Esophagus squamous epithelium (tissue), 5 donors: Measurements from ENCODE around the gene DAND5. TPM values are rescaled to one million over a fixed set of nuclear protein-coding genes. Genes with fewer than 3 reads are reported as not detected.
A peak's percentile ranks its signal among the peaks of the same experiment; 100 is the strongest.

Experiments used
- DNase-seq: peaks from one replicate; lab custom pipeline; 2025; lab: John Stamatoyannopoulos, UW
- H3K27ac ChIP-seq, 4 donors: fragments of 200-600 bp; sonication (generic); one replicate each; pipeline ENCODE4 v1.5.1; 2016 to 2019; ENCODE audit warnings: mild to moderate bottlenecking in 1 of 4
- H3K27me3 ChIP-seq, 4 donors: fragments of 200-600 bp; sonication (generic); 1 replicate in 3 of 4; 2 replicates in 1 of 4; pipeline versions ENCODE4 v1.5.1 to v1.6.0; 2017 to 2021; ENCODE audit warnings: antibody characterized with exemption in 1 of 4
- H3K36me3 ChIP-seq, 3 donors: fragments of 200-600 bp; sonication (generic); one replicate each; pipeline ENCODE4 v1.5.1; 2016 to 2019
- H3K4me1 ChIP-seq, 3 donors: fragments of 200-600 bp; sonication (generic); one replicate each; pipeline ENCODE4 v1.5.1; 2017 to 2019
- H3K4me3 ChIP-seq, 4 donors: fragments of 200-600 bp; sonication (generic); 1 replicate in 3 of 4; 2 replicates in 1 of 4; pipeline ENCODE4 v1.5.1; 2016 to 2019; ENCODE audit warnings: mild to moderate bottlenecking in 2 of 4, moderate library complexity in 1 of 4
- H3K9me3 ChIP-seq, 3 donors: fragments of 200-600 bp; sonication (generic); one replicate each; pipeline ENCODE4 v1.5.1; 2016 to 2019
- POLR2A ChIP-seq, 4 donors: fragments of 450-650 bp; IDR thresholded peaks; one replicate each; pipeline ENCODE4 v1.6.1; 2017; ENCODE audit warnings: antibody characterized with exemption in 4 of 4, mild to moderate bottlenecking in 4 of 4, moderate library complexity in 3 of 4
- WGBS, 2 donors: methylation state at CpG; one replicate each; pipeline ENCODE4 v1.1.5; 2018; 5-methylcytosine and 5-hydroxymethylcytosine counted together
- intact Hi-C: fragments of 100-400 bp; cut with DNase I; formaldehyde crosslinking; loops from one replicate; pipeline ENCODE4 v1.15.0; 2022
- total RNA-seq, 4 donors: library from RNA; depleted of rRNA; stranded (reverse); fragments of >200 nt; gene quantifications; one replicate each; pipeline ENCODE4 v1.1.0, GENCODE V29; 2016
- TF ChIP-seq, protein P1 (sequence below), 6 experiments: fragments of 450-650 bp in 4 of 6; fragments of 200-600 bp in 2 of 6; sonication (generic) in 2 of 6; IDR thresholded peaks; one replicate each; pipeline ENCODE4 v1.5.1; 2016 to 2019; ENCODE audit warnings: antibody characterized with exemption in 6 of 6, mild to moderate bottlenecking in 4 of 6, moderate library complexity in 4 of 6
- donor health status: DM: yes; HTN: yes; CAD: no.

DAND5 gene
- total RNA-seq, 4 donors from 2014 or later, result not detected

DNA sequence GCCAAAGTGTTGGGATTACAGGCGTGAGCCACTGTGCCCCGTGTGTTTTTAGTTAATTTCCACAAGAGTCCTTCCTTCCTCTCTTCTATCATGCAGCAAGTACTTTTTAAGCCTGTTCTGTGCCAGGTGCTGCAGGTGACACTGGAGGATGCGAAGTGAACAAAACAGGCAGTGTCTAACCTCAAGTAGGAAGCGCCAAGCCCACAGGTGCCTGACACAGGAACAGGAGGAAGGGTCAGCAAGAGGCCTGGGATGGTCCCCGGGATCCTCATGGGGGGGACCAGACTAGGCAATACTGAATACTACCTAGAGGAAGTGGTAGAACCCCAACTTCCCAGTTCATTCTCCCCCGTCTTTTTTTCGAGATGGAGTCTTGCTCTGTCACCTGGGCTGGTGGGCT lies 32.8 kb upstream of the DAND5 start:
- Histone ChIP-seq H3K36me3 (peaks cover 12 to 25% (median 14%) of the 10 kb centered on the region in 3 donors), H3K4me1 (peaks cover 35 to 60% (median 38%) of the 10 kb centered on the region in 3 donors), H3K27me3 (no peaks in the 10 kb centered on the region), H3K9me3 (no peaks in the 10 kb centered on the region), H3K27ac (no peak overlapping the region), H3K4me3 (no peak overlapping the region)
- no peak for TF ChIP-seq POLR2A (IDR thresholded peaks at IDR 0.05)
- TF ChIP-seq, protein P1, sequence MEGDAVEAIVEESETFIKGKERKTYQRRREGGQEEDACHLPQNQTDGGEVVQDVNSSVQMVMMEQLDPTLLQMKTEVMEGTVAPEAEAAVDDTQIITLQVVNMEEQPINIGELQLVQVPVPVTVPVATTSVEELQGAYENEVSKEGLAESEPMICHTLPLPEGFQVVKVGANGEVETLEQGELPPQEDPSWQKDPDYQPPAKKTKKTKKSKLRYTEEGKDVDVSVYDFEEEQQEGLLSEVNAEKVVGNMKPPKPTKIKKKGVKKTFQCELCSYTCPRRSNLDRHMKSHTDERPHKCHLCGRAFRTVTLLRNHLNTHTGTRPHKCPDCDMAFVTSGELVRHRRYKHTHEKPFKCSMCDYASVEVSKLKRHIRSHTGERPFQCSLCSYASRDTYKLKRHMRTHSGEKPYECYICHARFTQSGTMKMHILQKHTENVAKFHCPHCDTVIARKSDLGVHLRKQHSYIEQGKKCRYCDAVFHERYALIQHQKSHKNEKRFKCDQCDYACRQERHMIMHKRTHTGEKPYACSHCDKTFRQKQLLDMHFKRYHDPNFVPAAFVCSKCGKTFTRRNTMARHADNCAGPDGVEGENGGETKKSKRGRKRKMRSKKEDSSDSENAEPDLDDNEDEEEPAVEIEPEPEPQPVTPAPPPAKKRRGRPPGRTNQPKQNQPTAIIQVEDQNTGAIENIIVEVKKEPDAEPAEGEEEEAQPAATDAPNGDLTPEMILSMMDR (IDR thresholded peaks at IDR 0.05), result no peak
- intact Hi-C loops, result no loop called here
- WGBS, 2 donors, result 56 to 65% methylated on average over 7 of the region's 7 CpGs
- DNase-seq, result no peak

DNA sequence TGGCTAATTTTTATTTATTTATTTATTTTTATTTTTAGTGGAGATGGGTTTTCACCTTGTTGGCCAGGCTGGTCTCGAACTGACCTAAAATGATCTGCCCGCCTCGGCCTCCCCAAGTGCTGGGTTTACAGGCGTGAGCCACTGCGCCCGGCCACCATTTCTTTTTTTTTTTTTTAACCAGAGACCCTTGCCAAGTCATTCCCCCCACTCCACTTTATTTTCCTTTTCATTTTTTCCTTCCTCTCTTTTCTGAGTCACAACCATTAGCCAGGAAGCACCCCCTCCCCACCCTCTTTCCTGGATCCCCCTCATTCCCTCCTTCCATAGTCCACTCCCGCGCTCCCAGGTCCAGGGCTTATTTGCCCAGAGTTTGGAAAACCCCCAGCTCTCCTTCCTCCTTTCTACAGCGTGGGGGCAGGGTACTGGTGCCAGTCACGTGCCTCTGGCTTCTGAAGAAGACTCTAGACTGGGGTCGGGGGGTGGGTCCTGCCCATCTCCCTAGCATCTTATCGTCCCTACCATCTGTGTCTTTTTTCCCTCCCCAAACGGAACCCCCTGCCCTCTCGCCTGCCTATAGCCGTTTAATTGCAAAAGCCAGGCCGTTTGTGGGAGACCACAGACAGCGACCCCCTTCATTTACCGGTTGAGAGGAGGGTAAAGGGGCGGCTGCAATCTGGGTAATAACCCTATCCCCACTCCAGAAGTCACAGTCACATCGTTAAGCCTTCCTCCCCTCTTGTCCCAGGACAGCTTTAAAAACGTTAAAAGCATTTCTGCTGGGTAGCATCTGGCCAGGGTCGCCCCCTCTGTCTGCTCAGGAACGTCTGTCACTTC lies 32.1 kb upstream of the DAND5 start:
- Histone ChIP-seq H3K9me3 (no peaks in the 10 kb centered on the region), H3K4me3 (peak overlapping the region; percentile 95 to 99 (median 98)), H3K36me3 (peaks cover 14 to 29% (median 15%) of the 10 kb centered on the region in 3 donors), H3K27ac (peak overlapping the region in 3 of 4 donors; percentile 78 to 98 (median 95)), H3K4me1 (peaks cover 32 to 60% (median 34%) of the 10 kb centered on the region in 3 donors), H3K27me3 (no peaks in the 10 kb centered on the region)
- intact Hi-C loops, result no loop called here
- TF ChIP-seq, protein P1 (IDR thresholded peaks at IDR 0.05), result no peak
- TF ChIP-seq POLR2A (IDR thresholded peaks at IDR 0.05), result no peak
- no peak for DNase-seq
- 23 to 29% methylated on average over 17 to 22 of the region's 23 CpGs for WGBS, 2 donors

DNA sequence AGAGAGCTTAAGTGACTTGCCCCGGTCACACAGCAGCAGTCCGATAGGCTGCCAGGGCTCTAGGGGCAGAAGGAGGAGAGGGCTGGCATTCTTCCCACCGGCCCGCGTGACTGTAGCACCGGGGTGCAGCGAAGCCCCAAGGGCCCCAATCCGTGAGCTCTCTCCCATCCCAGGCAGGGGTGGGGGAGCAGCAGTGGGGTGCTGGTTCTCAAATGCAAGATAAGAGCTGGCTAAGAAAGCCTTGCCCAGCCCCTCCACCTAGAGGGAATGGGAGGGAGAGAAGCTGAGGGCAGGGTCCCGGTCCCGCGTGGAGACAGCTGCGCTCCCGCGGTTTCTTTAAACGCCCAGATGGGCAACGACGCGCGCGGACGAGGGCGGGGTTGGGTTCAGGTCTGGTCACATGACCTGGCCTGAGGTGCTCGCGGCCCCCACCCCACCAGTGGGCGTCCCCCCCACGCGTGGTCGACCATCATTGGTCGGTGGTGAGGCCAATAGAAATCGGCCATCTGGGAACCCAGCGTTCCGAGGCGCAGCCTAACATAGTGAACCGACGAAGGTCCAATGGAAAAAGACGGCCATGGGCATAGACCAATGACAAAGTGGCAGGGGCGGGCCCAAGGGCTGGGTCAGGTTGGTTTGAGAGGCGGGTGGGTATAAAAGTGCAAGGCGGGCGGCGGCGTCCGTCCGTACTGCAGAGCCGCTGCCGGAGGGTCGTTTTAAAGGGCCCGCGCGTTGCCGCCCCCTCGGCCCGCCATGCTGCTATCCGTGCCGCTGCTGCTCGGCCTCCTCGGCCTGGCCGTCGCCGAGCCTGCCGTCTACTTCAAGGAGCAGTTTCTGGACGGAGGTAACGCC lies 31.2 kb upstream of the DAND5 start, which contains the start of gene CALR:
Gene CALR (plus strand): TSS at position 683 of the 852 bp plus-strand sequence. CDS start 71 bp downstream, at position 754.
- H3K4me1 ChIP-seq, result peaks cover 24 to 59% (median 28%) of the 10 kb centered on the region in 3 donors
- H3K4me3 ChIP-seq, result peak within 1 kb of the TSS; percentile 95 to 99 (median 98)
- no peaks in the 10 kb centered on the region for H3K27me3 ChIP-seq
- H3K27ac ChIP-seq, result peak within 1 kb of the TSS; percentile 95 to 98 (median 97)
- intact Hi-C loops, result no loop called here
- peaks cover 15 to 38% (median 23%) of the 10 kb centered on the region in 3 donors for H3K36me3 ChIP-seq
- TF ChIP-seq, protein P1 (IDR thresholded peaks at IDR 0.05), result peak in 1 of 6 experiments; percentile 15
- TF ChIP-seq POLR2A (IDR thresholded peaks at IDR 0.05), result peak; percentile 41 to 100 (median 99)
- no peaks in the 10 kb centered on the region for H3K9me3 ChIP-seq
- WGBS, 2 donors, result 1% methylated on average over 26 to 32 of the region's 63 CpGs
- peak; percentile 97 for DNase-seq

DNA sequence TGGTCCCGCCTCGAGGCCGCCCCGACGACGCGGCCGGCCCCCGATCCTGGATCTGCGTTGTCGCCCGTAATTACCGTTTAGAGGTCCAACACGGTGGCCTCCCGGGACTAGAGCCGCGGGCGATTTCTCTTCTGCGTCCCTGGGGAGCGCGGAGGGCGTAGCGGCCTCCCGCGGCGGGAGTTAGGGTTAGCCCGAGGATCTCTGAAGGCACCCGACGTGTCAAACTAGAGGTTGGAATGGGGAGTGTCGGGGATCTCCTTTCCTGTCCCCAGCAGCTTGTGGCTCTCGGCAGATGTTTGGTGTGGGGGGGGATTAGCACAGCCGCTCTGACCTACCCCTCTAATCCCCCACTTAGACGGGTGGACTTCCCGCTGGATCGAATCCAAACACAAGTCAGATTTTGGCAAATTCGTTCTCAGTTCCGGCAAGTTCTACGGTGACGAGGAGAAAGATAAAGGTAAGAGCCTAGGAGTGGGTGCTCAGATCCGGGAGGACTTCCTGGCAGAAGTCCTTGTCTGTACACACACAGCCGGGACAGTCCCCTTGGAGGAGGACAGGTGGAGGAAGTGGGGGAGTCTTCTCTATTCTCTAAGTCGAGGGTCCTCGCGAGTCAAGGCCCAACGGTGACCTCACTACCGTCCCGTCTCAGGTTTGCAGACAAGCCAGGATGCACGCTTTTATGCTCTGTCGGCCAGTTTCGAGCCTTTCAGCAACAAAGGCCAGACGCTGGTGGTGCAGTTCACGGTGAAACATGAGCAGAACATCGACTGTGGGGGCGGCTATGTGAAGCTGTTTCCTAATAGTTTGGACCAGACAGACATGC lies 30.4 kb upstream of the DAND5 start:
- no peaks in the 10 kb centered on the region for H3K27me3 ChIP-seq
- no peaks in the 10 kb centered on the region for H3K9me3 ChIP-seq
- H3K36me3 ChIP-seq, result peaks cover 23 to 46% (median 30%) of the 10 kb centered on the region in 3 donors
- intact Hi-C loops, result no loop called here
- no peak for DNase-seq
- H3K4me3 ChIP-seq, result peak overlapping the region; percentile 95 to 99 (median 98)
- peak overlapping the region; percentile 95 to 98 (median 97) for H3K27ac ChIP-seq
- TF ChIP-seq POLR2A (IDR thresholded peaks at IDR 0.05), result no peak
- TF ChIP-seq, protein P1 (IDR thresholded peaks at IDR 0.05), result peak in 4 of 6 experiments; percentile 13 to 34 (median 23)
- WGBS, 2 donors, result 0 to 1% methylated on average over 24 to 25 of the region's 54 CpGs
- peaks cover 28 to 64% (median 30%) of the 10 kb centered on the region in 3 donors for H3K4me1 ChIP-seq
